Smooth muscle cell (in vitro differentiated cells): ENCODE data around the gene TBX10. TPM values are rescaled to one million over a fixed set of nuclear protein-coding genes. Genes with fewer than 3 reads are reported as not detected.

Experiments
- DNase-seq: peaks from one replicate; lab custom pipeline; 2025; ENCODE audit not compliant: unreplicated experiment; lab: John Stamatoyannopoulos, UW
- H2AFZ ChIP-seq: fragments of 200-600 bp; sonication (generic); 2 replicates; pipeline ENCODE4 v1.6.0; 2016; ENCODE audit warnings: antibody characterized with exemption, low read depth, mild to moderate bottlenecking
- H3F3A ChIP-seq: fragments of 200-600 bp; sonication (generic); 2 replicates; pipeline ENCODE4 v1.6.0; 2017; ENCODE audit warnings: antibody characterized with exemption, low read depth
- H3K27ac ChIP-seq: fragments of 200-600 bp; sonication (generic); 2 replicates; pipeline ENCODE4 v1.5.1; 2016; ENCODE audit warnings: low read depth, mild to moderate bottlenecking
- H3K27me3 ChIP-seq: fragments of 200-600 bp; sonication (generic); 2 replicates; pipeline ENCODE4 v1.6.1; 2016; ENCODE audit warnings: low read depth, mild to moderate bottlenecking
- H3K36me3 ChIP-seq: fragments of 200-600 bp; sonication (generic); 2 replicates; pipeline ENCODE4 v1.5.1; 2016; ENCODE audit warnings: low read depth
- H3K4me1 ChIP-seq: fragments of 200-600 bp; sonication (generic); 2 replicates; pipeline ENCODE4 v1.5.1; 2016; ENCODE audit warnings: low read depth
- H3K4me2 ChIP-seq: fragments of 200-600 bp; sonication (generic); 2 replicates; pipeline ENCODE4 v1.6.0; 2016; ENCODE audit warnings: mild to moderate bottlenecking
- H3K4me3 ChIP-seq: fragments of 200-600 bp; sonication (generic); 2 replicates; pipeline ENCODE4 v1.5.1; 2016; ENCODE audit warnings: mild to moderate bottlenecking
- H3K79me2 ChIP-seq: fragments of 200-600 bp; sonication (generic); 2 replicates; pipeline ENCODE4 v1.6.0; 2016; ENCODE audit warnings: low read depth, mild to moderate bottlenecking
- H3K9ac ChIP-seq: fragments of 200-600 bp; sonication (generic); 2 replicates; pipeline ENCODE4 v1.6.0; 2016; ENCODE audit warnings: low read depth
- H3K9me3 ChIP-seq: fragments of 200-600 bp; sonication (generic); replicated peaks from 2 replicates; pipeline ENCODE4 v1.5.1; 2016; ENCODE audit warnings: low read depth
- H4K20me1 ChIP-seq: fragments of 200-600 bp; sonication (generic); 2 replicates; pipeline ENCODE4 v1.6.0; 2016; ENCODE audit warnings: low read depth
- CTCF ChIP-seq: fragments of 200-600 bp; sonication (generic); IDR thresholded peaks from 2 replicates; pipeline ENCODE4 v1.5.1; 2017; ENCODE audit warnings: borderline replicate concordance, mild to moderate bottlenecking, antibody characterized with exemption; ENCODE audit not compliant: insufficient read depth, poor library complexity, severe bottlenecking
- WGBS: methylation state at CpG from one replicate; pipeline ENCODE4 v1.1.7; 2016; ENCODE audit warnings: low lambda C conversion rate; 5-methylcytosine and 5-hydroxymethylcytosine counted together
- polyA plus RNA-seq: library from polyadenylated mRNA; unstranded; fragments of >200 nt; fragmentation: Nextera tagmentation; extraction: Ambion mirVana; gene quantifications from 2 replicates; pipeline ENCODE4 v1.2.1, GENCODE V29; 2016
- total RNA-seq: library from RNA; depleted of rRNA; stranded (reverse); fragments of >200 nt; gene quantifications from 2 replicates; pipeline ENCODE4 v1.2.3, GENCODE V29; 2014

The TBX10 gene
- total and polyA plus RNA-seq, 2 experiments from 2014 or later: not detected

- Histone ChIP-seq H3K4me3 (no peak overlapping the region), H3K79me2 (no peaks in the 10 kb centered on the region), H4K20me1 (no peaks in the 10 kb centered on the region), H2AFZ (no peak overlapping the region), H3K27me3 (no peaks in the 10 kb centered on the region), H3K4me1 (peaks cover 11% of the 10 kb centered on the region), H3K36me3 (no peaks in the 10 kb centered on the region), H3K9me3 (no peaks in the 10 kb centered on the region), H3F3A (no peaks in the 10 kb centered on the region), H3K4me2 (peak overlapping the region; percentile 77), H3K27ac (no peak overlapping the region), H3K9ac (no peak overlapping the region)
- WGBS: 90% methylated on average over 15 of the region's 17 CpGs
- no peak for TF ChIP-seq CTCF
- no peak for DNase-seq
Measured at GRCh38 chr11:67613313-67613959, 26.1 kb downstream of the TBX10 start.

- Histone ChIP-seq H3K9me3 (no peaks in the 10 kb centered on the region), H3F3A (no peaks in the 10 kb centered on the region), H3K36me3 (no peaks in the 10 kb centered on the region), H3K4me1 (peaks cover 11% of the 10 kb centered on the region), H3K4me3 (no peak overlapping the region), H3K9ac (no peak overlapping the region), H3K27me3 (no peaks in the 10 kb centered on the region), H3K27ac (no peak overlapping the region), H2AFZ (no peak overlapping the region), H3K79me2 (peaks cover 7% of the 10 kb centered on the region), H4K20me1 (no peaks in the 10 kb centered on the region), H3K4me2 (no peak overlapping the region)
- 97% methylated on average over 11 of the region's 13 CpGs for WGBS
- no peak for DNase-seq
- TF ChIP-seq CTCF: no peak
Measured at GRCh38 chr11:67612751-67613150, 26.8 kb downstream of the TBX10 start.

GRCh38 chr11:67611704-67612587 lies 27.6 kb downstream of the TBX10 start:
- H3K4me3 ChIP-seq: no peak overlapping the region
- peaks cover 4% of the 10 kb centered on the region for H3K4me1 ChIP-seq
- WGBS: 96% methylated on average over 34 of the region's 37 CpGs
- H3F3A ChIP-seq: no peaks in the 10 kb centered on the region
- H2AFZ ChIP-seq: no peak overlapping the region
- no peak for DNase-seq
- H3K79me2 ChIP-seq: peaks cover 15% of the 10 kb centered on the region
- no peaks in the 10 kb centered on the region for H4K20me1 ChIP-seq
- no peaks in the 10 kb centered on the region for H3K36me3 ChIP-seq
- H3K27ac ChIP-seq: no peak overlapping the region
- no peaks in the 10 kb centered on the region for H3K27me3 ChIP-seq
- no peak for TF ChIP-seq CTCF
- no peak overlapping the region for H3K9ac ChIP-seq
- H3K9me3 ChIP-seq: no peaks in the 10 kb centered on the region
- H3K4me2 ChIP-seq: no peak overlapping the region
